ENCODE results near the gene P3H4.

- TF ChIP-seq TAF1 (IDR thresholded peaks at IDR 0.05; ENCODE audit: borderline replicate concordance, insufficient read depth, low read length): no peak
- TF ChIP-seq REST (IDR thresholded peaks at IDR 0.05; ENCODE audit: insufficient read depth in 1 of 2, low read depth in 2 of 2, low read length in 2 of 2): no peak
- no peak for TF ChIP-seq POLR2AphosphoS5 (IDR thresholded peaks at IDR 0.05; ENCODE audit: low read depth, low read length)
- no peak for TF ChIP-seq SIN3A (IDR thresholded peaks at IDR 0.05; ENCODE audit: borderline replicate concordance, insufficient read depth, low read length)
Measured at GRCh38 chr17:41763327-41763726, 48.4 kb downstream of the P3H4 start.
